GM18517 (cell line): Measurements from ENCODE around the gene SUPT5H.

Experiments used
- ATAC-seq: cut with Tn5 transposase; IDR thresholded peaks from one replicate; pipeline ENCODE4 v1.9.1; 2021; ENCODE audit warnings: mild to moderate bottlenecking, moderate library complexity; ENCODE audit not compliant: unreplicated experiment

SUPT5H gene

DNA sequence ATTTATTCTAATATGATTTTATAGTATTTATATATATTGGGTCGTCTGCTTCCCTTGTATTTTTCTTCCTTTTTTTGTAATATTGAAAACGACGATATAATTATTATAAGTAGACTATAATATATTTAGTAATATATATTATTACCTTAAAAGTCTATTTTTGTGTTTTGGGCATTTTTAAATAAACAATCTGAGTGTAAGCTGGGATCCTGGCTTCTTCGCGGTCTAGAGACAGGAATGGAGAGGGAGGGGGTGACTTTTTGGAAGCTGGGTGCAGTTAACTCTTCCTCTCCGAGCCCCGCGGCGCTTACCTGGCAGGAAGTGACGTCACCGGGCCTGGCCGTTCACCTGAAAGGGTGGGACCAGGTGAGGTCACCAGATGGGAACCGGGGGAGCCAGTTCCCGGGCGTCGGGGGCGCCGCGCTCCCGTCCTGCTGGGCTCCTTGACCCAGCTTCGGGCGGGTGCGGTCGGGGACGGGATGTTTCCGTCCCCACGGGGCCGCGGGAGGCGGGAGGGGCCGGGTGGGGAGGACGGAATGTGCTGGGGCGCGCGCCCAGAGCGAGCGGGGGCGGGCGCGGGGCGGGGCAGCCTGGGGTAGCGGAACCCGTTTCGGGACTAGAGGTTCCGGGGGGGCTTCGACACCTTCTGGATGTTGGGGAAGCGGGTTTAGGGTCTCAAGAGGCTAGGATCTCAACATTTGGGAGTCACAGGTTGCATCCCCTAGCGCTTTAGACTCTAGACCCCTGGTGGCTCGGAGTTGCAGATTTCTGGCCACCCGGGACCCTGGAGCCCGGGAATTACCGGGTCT lies 36.0 kb upstream of the SUPT5H start:
- ATAC-seq, result no peak

GRCh38 chr19:39410017-39410830 lies 35.2 kb upstream of the SUPT5H start:
- no peak for ATAC-seq

- no peak for ATAC-seq
Measured at GRCh38 chr19:39410831-39411080, 34.6 kb upstream of the SUPT5H start.

DNA sequence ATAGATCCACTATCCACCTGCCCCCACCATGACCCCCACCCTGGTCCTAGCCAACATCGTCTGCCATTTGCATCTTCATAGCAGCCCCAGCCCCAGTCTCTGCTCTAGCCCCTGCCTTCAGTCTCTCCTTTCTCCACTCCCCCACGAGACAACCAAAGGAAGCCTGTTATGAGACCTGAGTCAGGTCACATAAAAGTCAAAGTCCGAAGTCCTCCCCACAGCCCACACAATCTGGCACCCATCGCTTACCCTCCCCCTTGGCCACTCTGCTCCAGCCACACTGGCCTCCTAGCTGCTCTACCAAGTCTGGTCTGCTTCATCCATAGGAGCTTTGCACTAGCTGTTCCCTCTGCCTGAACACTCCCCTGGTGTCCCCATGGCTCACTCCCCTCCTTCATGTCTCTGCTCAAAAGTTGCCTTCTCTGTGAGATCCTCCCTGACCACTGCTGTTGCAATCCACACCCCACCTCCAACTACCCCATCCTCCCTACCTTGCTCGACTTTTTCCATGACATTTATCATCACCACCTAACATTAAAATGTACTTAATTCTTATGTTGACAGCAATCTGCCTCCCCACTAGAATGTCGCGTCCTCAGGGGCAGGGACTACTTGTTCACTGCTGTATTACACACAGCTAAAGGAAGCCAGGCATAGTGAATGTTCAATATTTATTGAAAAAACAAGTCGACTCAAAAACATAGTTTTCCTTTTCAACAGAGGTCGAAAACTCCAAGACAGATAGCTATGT lies 34.1 kb upstream of the SUPT5H start:
- no peak for ATAC-seq

DNA sequence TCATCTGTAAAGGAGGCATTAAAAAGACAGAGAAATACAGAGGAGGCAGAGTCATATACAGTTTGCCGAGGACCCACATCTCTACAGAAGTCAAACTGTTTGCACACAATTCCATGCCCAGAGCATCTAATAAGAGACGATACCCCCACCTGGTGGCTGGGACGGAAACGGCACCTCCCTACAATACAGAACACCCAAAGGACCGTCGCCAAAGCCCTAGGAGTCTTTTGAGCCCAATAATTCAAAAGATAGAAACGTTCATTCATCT lies 33.6 kb upstream of the SUPT5H start:
- peak; percentile 31 for ATAC-seq

DNA sequence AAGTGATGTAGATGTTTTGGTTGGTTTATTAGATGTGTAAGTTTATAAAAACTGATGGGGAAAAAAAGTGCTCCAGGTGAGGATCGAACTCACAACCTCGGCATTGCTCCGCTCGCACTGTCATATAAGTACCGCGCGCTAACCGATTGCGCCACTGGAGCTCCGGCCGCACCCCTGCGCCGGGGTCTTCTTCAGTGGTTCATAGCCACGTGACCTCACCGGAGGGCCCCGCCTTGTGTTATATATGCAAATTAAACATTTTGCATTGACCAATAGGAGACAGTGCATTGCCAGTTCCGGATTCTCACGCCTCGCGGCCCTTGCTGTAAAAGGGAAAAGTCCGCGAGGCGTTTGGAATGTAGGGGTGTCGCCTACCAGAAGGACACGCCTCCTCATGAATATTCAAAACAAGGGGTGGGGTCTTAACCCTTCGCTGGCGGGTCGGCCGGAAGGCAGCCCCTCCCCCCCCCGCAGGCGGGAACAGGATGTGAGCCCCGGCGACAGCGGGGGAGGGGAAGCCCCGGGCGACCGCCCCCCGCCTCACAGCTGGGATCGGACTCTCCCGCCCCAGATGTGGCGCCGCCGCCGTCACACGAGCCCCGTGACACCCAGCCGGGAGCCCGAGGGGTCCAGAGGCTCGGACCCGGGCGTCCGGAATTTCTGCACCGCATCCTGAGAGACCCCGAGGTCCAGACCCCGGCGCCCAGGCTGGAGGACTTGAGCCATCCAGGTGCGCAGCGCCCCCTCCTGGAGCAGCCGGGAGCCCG lies 33.1 kb upstream of the SUPT5H start, which contains the start of gene PLEKHG2:
TSS of gene PLEKHG2 (plus strand) at position 570 of the 767 bp plus-strand sequence. CDS start 1,418 bp downstream, outside the sequence.
- ATAC-seq, result peak; percentile 59

DNA sequence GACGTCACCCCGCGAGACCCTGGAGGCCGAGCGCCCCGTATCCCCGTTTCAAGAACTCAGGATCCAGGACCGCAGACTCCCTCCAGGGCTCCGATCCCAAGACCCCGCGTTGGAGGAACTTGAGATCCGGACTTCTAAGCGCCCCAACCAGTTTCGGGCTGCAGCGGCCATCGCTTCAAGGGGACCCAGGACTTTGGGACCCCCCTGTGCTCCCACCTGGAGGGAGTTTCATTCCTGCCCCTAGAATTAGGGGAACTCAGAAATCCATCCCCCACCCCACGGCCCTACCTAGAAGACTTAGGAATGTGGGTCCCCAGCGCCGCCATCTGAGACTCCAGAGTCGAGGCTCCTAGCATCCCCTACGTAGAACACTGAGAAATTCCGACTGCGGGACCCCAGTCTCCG lies 32.5 kb upstream of the SUPT5H start:
- no peak for ATAC-seq

DNA sequence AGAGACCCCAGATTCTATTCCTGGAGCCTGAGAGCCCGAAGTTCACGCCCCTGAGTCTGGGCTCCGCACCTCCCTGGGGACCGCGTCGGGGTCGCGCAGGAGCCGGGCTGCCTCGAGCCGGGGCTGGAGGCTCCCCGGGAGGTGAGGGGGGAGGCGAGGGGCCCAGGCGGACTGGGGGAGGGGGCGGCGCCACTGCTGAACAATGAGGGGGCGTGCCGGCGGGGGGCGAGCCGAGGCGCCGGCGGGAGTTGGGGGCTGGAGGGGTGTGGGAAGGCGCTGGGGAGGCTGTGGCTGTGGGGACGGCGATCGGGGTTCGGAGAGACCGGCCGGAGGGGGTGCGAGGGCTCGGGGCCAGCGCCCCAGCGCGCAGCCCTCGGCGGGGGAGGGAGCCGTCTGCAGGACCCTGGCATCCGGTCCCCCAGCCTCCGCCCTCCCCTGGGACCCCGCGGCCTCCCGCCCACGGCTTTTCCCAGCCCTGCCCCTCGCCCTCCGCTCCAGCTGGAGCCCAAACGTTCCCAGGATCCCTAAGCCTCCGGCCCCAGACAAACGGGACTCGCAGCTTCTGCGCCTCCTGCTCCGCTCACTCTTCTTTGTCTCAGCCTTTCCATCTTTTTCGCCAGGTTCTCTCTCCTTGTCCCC lies 32.0 kb upstream of the SUPT5H start:
- no peak for ATAC-seq

GRCh38 chr19:39413911-39414608 lies 31.3 kb upstream of the SUPT5H start:
- ATAC-seq, result no peak

- no peak for ATAC-seq
Measured at GRCh38 chr19:39415111-39416046, 30.0 kb upstream of the SUPT5H start.

DNA sequence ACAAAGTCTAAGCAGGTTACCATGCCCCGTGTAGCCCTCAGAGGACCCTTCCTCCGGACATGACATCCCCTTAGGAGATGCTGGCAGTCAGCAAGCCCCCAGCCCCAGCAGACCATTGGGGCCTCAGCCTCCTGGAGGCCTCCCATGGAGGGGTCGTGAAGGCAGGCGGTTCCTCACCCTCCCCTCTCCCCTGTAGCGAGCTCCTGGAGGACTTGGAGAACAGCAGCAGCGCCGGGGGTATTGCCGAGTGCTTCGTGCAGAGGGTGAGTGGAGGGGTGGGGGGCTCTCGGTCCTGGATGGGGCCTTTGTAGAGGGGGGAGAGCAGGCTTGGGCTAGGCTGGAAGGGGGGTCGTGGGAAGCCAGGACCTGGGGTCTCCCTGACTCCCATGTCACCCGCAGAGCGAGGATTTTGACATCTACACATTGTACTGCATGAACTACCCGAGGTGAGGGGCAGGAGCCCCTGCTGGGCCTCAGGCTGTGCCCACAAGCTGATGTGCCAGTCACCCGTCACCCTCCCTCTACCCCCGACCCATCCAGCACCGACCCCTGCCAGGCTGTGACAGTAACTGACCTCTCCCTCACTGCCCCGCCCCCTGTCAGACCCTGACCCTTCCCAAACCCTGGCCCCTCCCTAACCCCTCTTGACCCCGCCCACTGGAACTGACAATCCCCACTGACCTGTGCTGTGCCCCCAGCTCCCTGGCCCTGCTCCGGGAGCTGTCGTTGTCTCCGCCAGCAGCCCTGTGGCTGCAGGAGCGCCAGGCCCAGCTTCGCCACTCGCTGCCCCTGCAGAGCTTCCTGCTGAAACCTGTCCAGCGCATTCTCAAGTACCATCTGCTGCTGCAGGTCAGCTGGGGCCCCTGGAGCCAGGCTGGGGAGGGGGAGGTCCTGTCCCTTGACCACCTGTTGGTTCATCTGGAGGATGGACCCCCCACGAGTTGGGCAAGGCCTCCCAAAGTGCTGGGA lies 28.9 kb upstream of the SUPT5H start:
- ATAC-seq, result no peak

DNA sequence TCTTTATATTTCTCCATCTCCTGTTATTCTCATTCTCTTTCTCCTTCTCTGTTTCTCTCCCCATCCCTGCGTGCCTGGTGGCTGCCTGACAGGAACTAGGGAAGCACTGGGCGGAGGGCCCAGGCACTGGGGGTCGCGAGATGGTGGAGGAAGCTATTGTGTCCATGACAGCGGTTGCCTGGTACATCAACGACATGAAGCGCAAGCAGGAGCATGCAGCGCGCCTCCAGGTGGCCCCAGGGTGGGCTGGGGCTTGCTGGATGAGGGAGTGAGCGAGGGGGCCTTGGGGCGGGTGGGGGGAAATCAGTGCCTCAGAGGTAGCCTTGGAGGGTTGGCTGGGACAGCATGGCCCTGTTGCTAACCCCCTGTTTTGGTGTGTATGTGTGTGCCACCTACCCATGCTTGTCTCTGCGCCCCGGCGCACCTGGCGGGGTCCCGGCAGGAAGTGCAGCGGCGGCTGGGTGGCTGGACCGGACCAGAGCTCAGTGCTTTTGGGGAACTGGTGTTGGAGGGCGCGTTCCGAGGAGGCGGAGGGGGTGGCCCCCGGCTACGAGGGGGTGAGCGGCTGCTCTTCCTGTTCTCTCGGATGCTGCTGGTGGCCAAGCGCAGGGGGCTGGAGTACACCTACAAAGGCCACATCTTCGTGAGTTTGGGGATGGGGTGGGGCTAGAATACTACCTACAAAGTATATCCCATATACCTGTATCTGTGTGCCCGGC lies 27.8 kb upstream of the SUPT5H start:
- no peak for ATAC-seq

- no peak for ATAC-seq
Measured at GRCh38 chr19:39419003-39419402, 26.4 kb upstream of the SUPT5H start.

DNA sequence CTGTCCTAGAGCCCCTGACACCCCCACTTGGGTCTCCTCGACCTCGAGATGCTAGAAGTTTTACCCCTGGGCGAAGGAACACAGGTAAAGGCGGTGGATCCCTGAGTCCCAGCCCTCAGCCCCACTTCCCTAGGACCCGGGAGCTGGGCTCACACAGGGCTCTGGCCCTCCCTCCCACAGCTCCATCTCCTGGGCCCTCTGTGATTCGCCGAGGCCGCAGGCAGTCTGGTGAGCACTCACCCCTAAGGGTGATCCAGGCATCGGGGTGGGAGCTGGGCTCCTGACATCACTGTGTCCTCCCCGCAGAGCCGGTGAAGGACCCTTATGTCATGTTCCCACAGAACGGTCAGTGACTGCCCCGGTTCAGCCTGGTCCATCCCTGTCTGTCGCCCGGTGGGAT lies 24.6 kb upstream of the SUPT5H start:
- no peak for ATAC-seq

DNA sequence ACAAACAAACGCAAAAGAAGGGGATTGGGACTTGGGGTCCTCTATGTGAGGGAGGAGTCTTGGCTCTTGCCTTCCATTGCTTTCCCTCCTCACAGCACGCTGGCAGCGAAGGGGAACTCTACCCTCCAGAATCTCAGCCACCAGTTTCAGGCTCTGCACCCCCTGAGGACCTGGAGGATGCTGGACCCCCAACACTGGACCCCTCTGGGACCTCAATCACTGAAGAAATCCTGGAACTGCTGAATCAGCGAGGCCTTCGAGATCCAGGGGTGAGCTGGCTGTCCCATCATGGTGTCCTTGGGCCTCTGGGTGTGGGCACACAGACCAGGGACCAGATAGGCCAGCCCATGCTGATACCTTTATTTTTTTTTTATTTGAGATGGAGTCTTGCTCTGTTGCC lies 23.4 kb upstream of the SUPT5H start:
- ATAC-seq, result no peak

- ATAC-seq, result no peak
Measured at GRCh38 chr19:39423258-39424086, 21.9 kb upstream of the SUPT5H start.
